Endothelial cell of umbilical vein (primary cell): ENCODE data around the gene PAPPA.

ENCODE experiments used
- POLR2A ChIP-seq: IDR thresholded peaks from 2 replicates; pipeline ENCODE4 v1.6.1; 2012; ENCODE audit warnings: low read depth, mild to moderate bottlenecking, control low read depth, low read length
- POLR2AphosphoS5 ChIP-seq: IDR thresholded peaks from 2 replicates; pipeline ENCODE4 v1.6.1; 2012; ENCODE audit warnings: low read depth, mild to moderate bottlenecking, control low read depth, low read length, moderate library complexity; ENCODE audit not compliant: insufficient read depth
- TF ChIP-seq, protein P1 (sequence below), 2 donors: IDR thresholded peaks; 1 replicate in 1 of 2; 2 replicates in 1 of 2; pipeline ENCODE4 v1.5.1; 2011; ENCODE audit warnings: low read length in 2 of 2, mild to moderate bottlenecking in 2 of 2, moderate library complexity in 2 of 2, control low read depth in 1 of 2, inconsistent platforms in 1 of 2, low read depth in 1 of 2; ENCODE audit not compliant: insufficient read depth in 1 of 2; ENCODE audit errors: extremely low read depth in 1 of 2
- TF ChIP-seq, protein P2 (sequence below): IDR thresholded peaks from 2 replicates; pipeline ENCODE4 v1.6.1; 2011; ENCODE audit not compliant: insufficient read depth, insufficient read length

DNA sequence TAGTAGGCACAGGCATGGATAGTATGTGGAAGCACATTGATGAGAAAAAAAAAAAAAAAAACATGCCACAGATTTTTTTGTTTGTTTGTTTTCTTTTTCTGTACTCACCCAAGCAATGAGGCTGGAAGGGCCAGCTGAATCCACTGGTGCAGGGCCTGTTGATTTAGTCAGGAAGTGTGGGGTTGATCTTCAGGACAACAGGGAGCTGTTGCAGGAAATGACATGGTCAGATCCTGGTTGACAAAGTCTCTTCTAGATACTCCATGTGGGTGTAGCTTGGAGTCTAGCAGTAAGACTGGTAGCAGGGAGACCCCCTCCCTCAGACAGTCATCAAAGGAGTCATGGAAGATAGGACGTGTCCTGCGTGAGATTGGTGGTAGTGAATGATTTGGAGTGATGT is 191.8 kb downstream of the PAPPA start:
- no peak for TF ChIP-seq POLR2AphosphoS5
- TF ChIP-seq POLR2A: no peak
- TF ChIP-seq, protein P1, sequence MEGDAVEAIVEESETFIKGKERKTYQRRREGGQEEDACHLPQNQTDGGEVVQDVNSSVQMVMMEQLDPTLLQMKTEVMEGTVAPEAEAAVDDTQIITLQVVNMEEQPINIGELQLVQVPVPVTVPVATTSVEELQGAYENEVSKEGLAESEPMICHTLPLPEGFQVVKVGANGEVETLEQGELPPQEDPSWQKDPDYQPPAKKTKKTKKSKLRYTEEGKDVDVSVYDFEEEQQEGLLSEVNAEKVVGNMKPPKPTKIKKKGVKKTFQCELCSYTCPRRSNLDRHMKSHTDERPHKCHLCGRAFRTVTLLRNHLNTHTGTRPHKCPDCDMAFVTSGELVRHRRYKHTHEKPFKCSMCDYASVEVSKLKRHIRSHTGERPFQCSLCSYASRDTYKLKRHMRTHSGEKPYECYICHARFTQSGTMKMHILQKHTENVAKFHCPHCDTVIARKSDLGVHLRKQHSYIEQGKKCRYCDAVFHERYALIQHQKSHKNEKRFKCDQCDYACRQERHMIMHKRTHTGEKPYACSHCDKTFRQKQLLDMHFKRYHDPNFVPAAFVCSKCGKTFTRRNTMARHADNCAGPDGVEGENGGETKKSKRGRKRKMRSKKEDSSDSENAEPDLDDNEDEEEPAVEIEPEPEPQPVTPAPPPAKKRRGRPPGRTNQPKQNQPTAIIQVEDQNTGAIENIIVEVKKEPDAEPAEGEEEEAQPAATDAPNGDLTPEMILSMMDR (IDR thresholded peaks at IDR 0.05; ENCODE audit: extremely low read depth in 1 of 2, insufficient read depth in 1 of 2, low read depth in 1 of 2, low read length in 2 of 2): no peak
- TF ChIP-seq, protein P2, sequence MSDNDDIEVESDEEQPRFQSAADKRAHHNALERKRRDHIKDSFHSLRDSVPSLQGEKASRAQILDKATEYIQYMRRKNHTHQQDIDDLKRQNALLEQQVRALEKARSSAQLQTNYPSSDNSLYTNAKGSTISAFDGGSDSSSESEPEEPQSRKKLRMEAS: no peak
